ENCODE measurements around the gene EIF2S1. TPM values are rescaled to one million over a fixed set of nuclear protein-coding genes. Genes with fewer than 3 reads are reported as not detected.

Gene EIF2S1
- total and polyA plus RNA-seq, 2 of the 13 experiments (the other 11 are each of a cell fraction or from before 2014, with no cell fraction given), result 49.1 to 246 TPM

- DNase-seq (ENCODE audit: low spot score) (no peak), FAIRE-seq (no peak), ATAC-seq (no peak)
- Histone ChIP-seq H3K4me1 (ENCODE audit: insufficient read depth, low read length) (no peaks in the 10 kb centered on the region), H3K27me3 (ENCODE audit: control insufficient read depth in 1 of 2, insufficient read depth in 2 of 2, low read length in 2 of 2) (no peaks in the 10 kb centered on the region), H3K4me3 (replicated peaks in 1 of 3; ENCODE audit: insufficient read depth in 1 of 3, low read depth in 2 of 3, low read length in 3 of 3) (no peak overlapping the region), H2AFZ (ENCODE audit: low read length) (no peak overlapping the region), H3K9me3 (ENCODE audit: low read length) (no peaks in the 10 kb centered on the region), H3K27ac (ENCODE audit: extremely low read length, insufficient read depth, low read length) (no peak overlapping the region), H3K79me2 (ENCODE audit: insufficient read depth, low read length) (no peaks in the 10 kb centered on the region), H3K36me3 (replicated peaks in 1 of 2; ENCODE audit: control insufficient read depth in 1 of 2, insufficient read depth in 2 of 2, low read length in 2 of 2) (peaks cover 4 to 21% of the 10 kb centered on the region in 2 experiments; a peak in 4 of 5 replicates), H3K9ac (ENCODE audit: insufficient read depth, low read depth, low read length) (no peak overlapping the region), H3K4me2 (ENCODE audit: low read depth, low read length) (no peak overlapping the region), H4K20me1 (ENCODE audit: insufficient read depth, low read length) (no peaks in the 10 kb centered on the region)
- no TSS peak for BruUV-seq (replicated peaks)
- no peak for TF ChIP-seq ZNF20 (CRISPR knock-in tag; IDR thresholded peaks at IDR 0.05)
- no peak for TF ChIP-seq ZBTB25 (CRISPR knock-in tag; IDR thresholded peaks at IDR 0.05)
- TF ChIP-seq ZNF580 (CRISPR knock-in tag; IDR thresholded peaks at IDR 0.05; ENCODE audit: borderline replicate concordance, low read depth), result no peak
- no peak for TF ChIP-seq ZBTB34 (CRISPR knock-in tag; IDR thresholded peaks at IDR 0.05)
- no peak for TF ChIP-seq YEATS2 (CRISPR knock-in tag; IDR thresholded peaks at IDR 0.05; ENCODE audit: borderline replicate concordance)
- TF ChIP-seq ZNF550 (CRISPR knock-in tag; IDR thresholded peaks at IDR 0.05; ENCODE audit: borderline replicate concordance), result no peak
- TF ChIP-seq RAD51 (IDR thresholded peaks at IDR 0.05; ENCODE audit: borderline replicate concordance), result no peak
- TF ChIP-seq MEIS1 (CRISPR knock-in tag; IDR thresholded peaks at IDR 0.05; ENCODE audit: borderline replicate concordance), result no peak
- TF ChIP-seq MED1 (CRISPR knock-in tag; IDR thresholded peaks at IDR 0.05), result no peak
- intact Hi-C loops (cut with micrococcal nuclease; ENCODE audit: unreplicated experiment) (no loop called here), in situ Hi-C loops (cut with HindIII; ENCODE audit: extremely low pct_ligation_motif_present, low pct_unique_long_range_greater_than_20kb) (no loop called here)
- CTCF ChIA-PET (ENCODE audit: low intra/inter-chr PET ratio, low total read pairs), result no interaction called here
- POLR2A ChIA-PET, result no interaction called here
- 96% methylated on average over 5 of the region's 5 CpGs for WGBS (ENCODE audit: low lambda C conversion rate)
These were observed 27.7 kb upstream of the EIF2S1 start for GRCh38 chr14:67332468-67332867.
